Left renal pelvis (tissue), 4 donors: ENCODE data around the gene ATG4A. TPM values are rescaled to one million over a fixed set of nuclear protein-coding genes. Genes with fewer than 3 reads are reported as not detected.

Experiments
- DNase-seq, 4 donors: peaks; one replicate each; pipeline ENCODE4 v3.0.0-alpha.2; 2013; ENCODE audit warnings: low read depth in 4 of 4, low spot score in 3 of 4
- polyA plus RNA-seq, 4 donors: library from polyadenylated mRNA; unstranded; fragments of 120-200 nt; gene quantifications; one replicate each; pipeline ENCODE4 v1.2.1, GENCODE V29; 2013; ENCODE audit not compliant: insufficient read length in 4 of 4

Gene ATG4A
- polyA plus RNA-seq, 4 donors: 11.2 to 13.9 (median 13.1) TPM

DNA sequence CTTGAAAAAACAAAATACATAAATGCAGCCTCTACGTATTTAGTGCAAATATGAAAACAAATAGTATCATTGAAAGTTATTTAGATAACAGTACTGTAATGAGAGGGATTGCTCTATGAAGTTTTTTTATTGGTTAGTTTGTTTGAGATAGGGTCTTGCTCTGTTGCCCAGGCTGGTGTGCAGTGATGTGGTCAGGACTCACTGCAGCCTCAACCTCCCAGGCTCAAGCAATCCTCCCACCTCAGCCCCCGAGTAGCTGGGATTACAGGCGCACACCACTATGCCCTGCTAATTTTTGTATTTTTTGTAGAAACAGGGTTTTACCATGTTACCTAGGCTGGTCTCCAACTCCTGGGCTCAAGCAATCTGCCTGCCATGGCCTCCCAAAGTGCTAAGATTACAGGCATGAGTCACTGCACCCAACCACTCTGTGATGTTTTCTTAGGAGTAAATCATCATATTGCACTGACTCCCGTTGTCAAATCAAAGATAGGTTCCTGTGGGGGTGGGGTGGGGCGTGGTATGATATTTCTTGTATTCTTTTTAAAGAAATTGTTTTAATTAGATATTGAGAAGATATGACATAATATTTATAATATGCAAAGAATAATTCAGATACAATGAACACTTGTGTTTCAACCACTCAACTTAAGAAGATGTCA is 75.8 kb downstream of the ATG4A start:
- DNase-seq: no peak

DNA sequence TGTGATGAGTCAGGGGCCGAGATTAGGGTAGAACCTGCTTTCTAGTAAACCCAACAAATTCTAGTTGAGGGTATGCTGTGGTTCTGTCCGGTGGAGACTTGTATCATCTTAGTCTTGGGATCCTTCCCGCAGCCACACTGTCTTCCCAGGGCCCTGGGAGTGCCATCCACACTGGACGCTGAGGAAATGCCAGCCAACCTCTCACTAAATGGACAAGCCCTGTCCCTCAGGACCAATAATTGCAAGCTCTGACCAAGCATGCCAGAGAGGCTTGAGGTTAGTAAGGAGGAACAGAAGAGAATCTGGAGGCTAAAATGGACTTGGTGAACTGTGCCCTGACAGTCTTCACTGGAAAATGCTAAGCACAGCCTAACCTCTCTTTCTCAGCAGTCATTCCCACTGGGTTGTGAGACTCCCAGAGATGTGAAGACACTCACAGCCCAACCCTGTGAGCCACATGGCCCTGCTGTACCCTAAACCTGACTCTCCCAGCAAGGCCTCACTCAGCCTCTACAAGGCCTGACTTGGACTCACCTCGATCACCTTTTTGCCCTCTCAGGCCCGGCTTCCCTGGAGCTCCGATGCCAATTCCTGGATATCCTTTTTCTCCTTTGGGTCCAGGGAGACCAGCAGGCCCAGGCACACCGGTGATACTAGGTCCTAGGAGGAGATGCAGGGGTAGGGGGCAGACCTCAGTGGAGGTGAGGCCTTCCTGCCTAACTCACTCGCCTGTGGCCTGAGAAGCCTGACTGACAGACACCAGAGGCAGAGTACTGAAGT is 77.6 kb downstream of the ATG4A start:
- DNase-seq: no peak

- no peak for DNase-seq
These were observed 78.2 kb downstream of the ATG4A start for GRCh38 chrX:108169768-108170167.

- DNase-seq: no peak
These were observed 80.1 kb downstream of the ATG4A start for GRCh38 chrX:108171671-108172070.

GRCh38 chrX:108173874-108174273 is 82.3 kb downstream of the ATG4A start:
- DNase-seq: no peak

DNA sequence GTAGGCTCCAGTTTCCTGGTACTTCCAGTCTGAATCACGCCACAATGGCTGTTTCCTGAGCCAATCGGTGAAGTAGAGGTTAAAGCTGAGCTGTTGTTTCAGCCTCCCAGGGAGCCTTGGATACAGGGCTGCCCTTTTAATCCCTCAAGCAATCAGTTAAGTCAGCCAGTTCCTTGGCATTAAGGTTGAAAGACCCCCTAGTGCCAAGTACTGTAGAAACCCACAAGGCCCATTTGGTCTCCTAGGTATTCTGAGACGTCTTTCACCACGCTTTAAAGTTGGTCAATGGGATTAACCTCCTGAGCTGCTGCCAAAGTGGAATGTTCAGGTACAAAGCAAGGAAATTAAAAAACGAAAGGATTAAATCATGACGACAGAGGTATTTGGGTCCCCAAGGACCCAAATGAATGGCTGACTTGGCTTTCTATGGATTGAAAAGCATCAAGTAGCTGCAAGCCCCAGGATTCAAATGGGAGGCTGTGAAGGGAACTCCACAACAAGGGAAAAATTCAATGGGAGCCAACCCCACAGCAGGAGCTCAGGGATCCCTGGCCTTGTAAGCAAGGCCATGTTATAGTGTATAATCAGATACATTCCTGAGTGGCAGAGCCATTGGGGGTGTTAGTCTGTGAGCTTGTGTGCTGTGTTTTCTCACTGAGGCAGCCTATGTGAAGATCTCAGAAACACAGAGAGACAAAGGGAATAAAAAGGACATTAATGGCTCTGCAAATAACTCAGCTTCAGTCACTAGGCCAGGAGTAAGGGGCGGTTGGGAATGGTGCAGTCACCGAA is 86.0 kb downstream of the ATG4A start:
- DNase-seq: no peak

DNA sequence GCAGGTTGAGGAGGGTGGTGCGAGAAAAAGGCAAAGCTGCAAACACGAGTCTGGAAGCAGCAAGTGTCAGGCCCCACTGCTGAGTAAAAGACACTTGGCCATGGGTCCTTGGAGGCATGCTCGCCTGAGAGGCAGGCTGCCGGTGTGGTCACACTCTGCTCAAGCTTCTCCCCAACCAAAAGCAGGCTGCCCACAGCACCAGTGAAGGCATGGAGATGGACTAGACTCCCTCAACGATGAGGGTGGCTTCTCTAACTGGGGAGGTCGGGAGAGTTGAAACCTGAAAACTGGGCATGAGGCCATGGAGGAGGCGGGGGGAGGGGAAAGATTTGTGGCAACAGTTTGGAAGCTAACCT is 86.5 kb downstream of the ATG4A start:
- DNase-seq: no peak

- no peak for DNase-seq
These were observed 95.2 kb downstream of the ATG4A start for GRCh38 chrX:108186811-108187210.

DNA sequence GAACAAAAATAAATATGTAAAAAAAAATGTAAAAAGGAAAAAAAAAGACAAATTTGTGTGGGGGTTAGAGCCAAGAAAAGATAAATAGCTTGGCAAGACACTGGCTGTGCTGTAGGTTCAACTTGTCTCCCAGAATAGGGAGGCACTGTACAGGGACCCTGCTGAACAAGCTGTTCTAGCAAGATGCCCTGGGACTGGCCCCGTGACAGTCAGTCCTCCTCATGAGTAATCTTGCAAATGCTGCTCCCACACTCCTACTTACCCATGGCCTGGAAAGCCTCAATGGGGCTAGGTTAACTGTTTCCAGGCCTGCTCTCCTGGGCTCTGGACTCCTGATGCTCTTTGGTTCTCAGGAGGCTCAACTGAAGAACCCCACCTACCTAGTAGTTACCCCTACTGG is 106.8 kb downstream of the ATG4A start:
- DNase-seq: no peak

DNA sequence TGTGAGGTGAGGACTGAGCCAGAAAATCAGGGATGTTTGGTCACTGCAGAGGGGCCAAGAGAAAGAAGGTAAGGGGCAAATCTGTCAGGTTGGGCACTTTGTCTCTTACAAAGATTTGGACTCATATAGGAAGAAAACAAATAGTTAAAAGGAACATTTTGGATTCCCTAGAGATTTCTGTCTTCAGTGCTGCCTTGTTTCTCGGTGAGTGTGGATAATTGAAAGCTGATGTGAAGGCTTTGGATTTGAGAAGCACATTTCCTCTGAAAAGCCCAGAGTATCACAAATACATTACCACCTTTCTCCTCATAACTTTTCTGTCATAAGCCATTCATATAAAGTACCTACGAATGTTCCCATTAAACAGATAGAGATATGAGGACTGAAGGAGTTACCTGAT is 107.5 kb downstream of the ATG4A start:
- no peak for DNase-seq

- DNase-seq: no peak
These were observed 108.1 kb downstream of the ATG4A start for GRCh38 chrX:108199691-108200090.

GRCh38 chrX:108203540-108203939 is 112.0 kb downstream of the ATG4A start:
- no peak for DNase-seq

Other genes starting within 250 kb of the ATG4A start
- not detected for gene TEX13B, start 109.4 kb upstream of the ATG4A start, polyA plus RNA-seq
- 1 to 10 TPM in 3 of 4 donors, under 1 TPM in 1; 0.50 to 1.3 (median 1.1) TPM for gene VSIG1, start 46.7 kb upstream of the ATG4A start, polyA plus RNA-seq
- 10 to 100 TPM; 61.9 to 89.2 (median 75.7) TPM for gene PSMD10, start 236 bp upstream of the ATG4A start, polyA plus RNA-seq